ENCODE data around the gene GNAI2.
A peak's percentile ranks its signal among the peaks of the same experiment; 100 is the strongest.
"Not testable (repeated sequence)": the region's sequence is repeated elsewhere in the genome, so short reads cannot be mapped to it uniquely, and the experiment has no call there.

The GNAI2 gene

GRCh38 chr3:50242851-50243542 is 7.0 kb downstream of the GNAI2 start:
- no peak overlapping the region for H3K27ac ChIP-seq
- TF ChIP-seq, protein P1, sequence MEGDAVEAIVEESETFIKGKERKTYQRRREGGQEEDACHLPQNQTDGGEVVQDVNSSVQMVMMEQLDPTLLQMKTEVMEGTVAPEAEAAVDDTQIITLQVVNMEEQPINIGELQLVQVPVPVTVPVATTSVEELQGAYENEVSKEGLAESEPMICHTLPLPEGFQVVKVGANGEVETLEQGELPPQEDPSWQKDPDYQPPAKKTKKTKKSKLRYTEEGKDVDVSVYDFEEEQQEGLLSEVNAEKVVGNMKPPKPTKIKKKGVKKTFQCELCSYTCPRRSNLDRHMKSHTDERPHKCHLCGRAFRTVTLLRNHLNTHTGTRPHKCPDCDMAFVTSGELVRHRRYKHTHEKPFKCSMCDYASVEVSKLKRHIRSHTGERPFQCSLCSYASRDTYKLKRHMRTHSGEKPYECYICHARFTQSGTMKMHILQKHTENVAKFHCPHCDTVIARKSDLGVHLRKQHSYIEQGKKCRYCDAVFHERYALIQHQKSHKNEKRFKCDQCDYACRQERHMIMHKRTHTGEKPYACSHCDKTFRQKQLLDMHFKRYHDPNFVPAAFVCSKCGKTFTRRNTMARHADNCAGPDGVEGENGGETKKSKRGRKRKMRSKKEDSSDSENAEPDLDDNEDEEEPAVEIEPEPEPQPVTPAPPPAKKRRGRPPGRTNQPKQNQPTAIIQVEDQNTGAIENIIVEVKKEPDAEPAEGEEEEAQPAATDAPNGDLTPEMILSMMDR (conservative IDR thresholded peaks at IDR 0.05), result no peak

GRCh38 chr3:50243543-50243895 is 7.5 kb downstream of the GNAI2 start:
- TF ChIP-seq, protein P1 (conservative IDR thresholded peaks at IDR 0.05), result no peak
- no peak overlapping the region for H3K27ac ChIP-seq

GRCh38 chr3:50244813-50245212 is 8.8 kb downstream of the GNAI2 start:
- not testable (repeated sequence) for H3K27ac ChIP-seq

- TF ChIP-seq, protein P1 (conservative IDR thresholded peaks at IDR 0.05), result no peak
- H3K27ac ChIP-seq, result peak overlapping the region; percentile 77
Observed at GRCh38 chr3:50245251-50245745, 9.3 kb downstream of the GNAI2 start.

DNA sequence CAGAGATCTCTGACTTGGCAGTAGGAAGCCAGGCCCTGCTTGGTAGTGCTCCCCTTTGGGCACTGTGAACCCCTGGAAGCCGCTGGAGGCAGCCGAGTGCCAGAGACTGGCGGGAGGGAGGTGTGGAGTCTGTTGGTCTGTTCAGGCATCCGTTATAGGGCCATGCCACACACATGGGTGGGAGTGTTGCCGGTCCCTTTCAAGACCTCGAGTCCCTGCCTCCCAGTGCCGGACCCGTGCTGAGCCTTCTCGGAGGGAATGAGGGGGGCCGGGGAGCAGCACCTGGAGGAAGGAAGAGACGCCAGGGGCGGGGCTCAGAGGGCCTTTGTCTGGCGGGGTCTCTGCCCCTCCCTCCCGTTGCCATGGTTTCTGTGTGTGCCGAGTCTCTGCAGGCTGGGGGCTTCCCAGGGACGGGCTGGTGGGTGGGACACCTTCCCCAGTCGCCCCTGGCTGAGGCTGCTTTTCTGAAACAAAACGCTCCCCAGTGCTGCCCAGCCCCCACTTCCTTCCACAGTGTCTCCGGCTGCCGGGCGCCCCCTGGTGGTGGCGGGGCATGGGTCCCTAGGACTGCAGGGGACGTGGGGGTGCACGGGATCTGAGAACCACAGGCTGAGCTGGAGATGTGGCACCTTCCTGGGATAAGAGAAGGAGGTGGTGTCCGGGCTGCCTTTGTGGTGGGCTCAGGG is 10.0 kb downstream of the GNAI2 start:
- TF ChIP-seq, protein P1 (conservative IDR thresholded peaks at IDR 0.05), result peak; percentile 99
- H3K27ac ChIP-seq, result peak overlapping the region; percentile 77

DNA sequence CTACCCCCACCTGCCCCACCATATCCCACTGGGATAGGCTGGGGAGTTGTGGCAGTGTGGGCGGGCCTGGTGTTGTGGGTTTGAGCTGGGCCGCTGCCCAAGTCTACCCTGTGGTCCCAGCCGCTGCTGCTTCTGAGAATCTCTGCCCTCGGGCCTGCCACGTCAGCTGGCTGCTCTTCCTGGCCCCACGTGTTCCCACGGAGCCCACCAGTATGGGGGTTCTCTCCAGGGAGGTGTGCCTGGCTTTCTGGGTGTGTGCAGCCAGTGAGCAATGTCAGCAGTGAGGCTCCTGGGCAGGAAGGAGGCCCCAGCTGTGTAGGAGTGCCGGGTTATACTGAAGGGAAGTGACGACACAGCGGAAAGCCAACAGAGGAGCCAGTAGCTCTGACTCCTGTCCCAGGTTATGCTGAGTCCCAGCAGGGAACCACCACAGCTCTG is 10.5 kb downstream of the GNAI2 start:
- peak overlapping the region; percentile 77 for H3K27ac ChIP-seq
- TF ChIP-seq, protein P1 (conservative IDR thresholded peaks at IDR 0.05), result no peak; the same call in 1 of the 2 replicates

GRCh38 chr3:50248387-50248786 is 12.4 kb downstream of the GNAI2 start:
- no peak overlapping the region; the same call in 1 of the 2 replicates for H3K27ac ChIP-seq

More at GRCh38 chr3:50248387-50248786, 12.4 kb downstream of the GNAI2 start:
- TF ChIP-seq, protein P1 (conservative IDR thresholded peaks at IDR 0.05), result no peak

All from VCaP (cell line).